ENCODE results near the gene LRRN1. TPM values are rescaled to one million over a fixed set of nuclear protein-coding genes. Genes with fewer than 3 reads are reported as not detected.

The LRRN1 gene
- total RNA-seq, 1 experiment from 2014 or later, result 1.2 TPM

DNA sequence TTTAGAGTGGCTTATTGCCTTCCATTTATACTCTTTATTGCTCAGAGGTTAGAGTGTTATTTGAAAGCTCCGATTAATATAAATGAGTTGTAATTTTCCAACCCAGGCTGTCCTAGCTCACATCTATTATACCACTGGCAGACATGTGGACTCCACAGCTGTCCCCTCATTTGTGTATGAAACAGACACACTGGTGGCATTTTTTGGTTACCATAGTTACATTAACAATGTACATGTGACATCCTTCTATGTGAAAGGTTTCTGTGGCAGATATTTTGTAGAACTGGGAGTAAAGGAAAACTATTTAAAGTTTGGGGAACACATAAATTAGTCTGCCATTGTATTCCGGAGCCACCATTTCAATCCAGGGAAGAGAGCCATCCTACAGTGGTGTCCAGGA lies 5.3 kb downstream of the LRRN1 start:
- TF ChIP-seq, protein P1, sequence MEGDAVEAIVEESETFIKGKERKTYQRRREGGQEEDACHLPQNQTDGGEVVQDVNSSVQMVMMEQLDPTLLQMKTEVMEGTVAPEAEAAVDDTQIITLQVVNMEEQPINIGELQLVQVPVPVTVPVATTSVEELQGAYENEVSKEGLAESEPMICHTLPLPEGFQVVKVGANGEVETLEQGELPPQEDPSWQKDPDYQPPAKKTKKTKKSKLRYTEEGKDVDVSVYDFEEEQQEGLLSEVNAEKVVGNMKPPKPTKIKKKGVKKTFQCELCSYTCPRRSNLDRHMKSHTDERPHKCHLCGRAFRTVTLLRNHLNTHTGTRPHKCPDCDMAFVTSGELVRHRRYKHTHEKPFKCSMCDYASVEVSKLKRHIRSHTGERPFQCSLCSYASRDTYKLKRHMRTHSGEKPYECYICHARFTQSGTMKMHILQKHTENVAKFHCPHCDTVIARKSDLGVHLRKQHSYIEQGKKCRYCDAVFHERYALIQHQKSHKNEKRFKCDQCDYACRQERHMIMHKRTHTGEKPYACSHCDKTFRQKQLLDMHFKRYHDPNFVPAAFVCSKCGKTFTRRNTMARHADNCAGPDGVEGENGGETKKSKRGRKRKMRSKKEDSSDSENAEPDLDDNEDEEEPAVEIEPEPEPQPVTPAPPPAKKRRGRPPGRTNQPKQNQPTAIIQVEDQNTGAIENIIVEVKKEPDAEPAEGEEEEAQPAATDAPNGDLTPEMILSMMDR (IDR thresholded peaks at IDR 0.05; ENCODE audit: unreplicated experiment), result no peak
- H3K4me1 Mint-ChIP-seq (ENCODE audit: insufficient read depth, unreplicated experiment), result peaks cover 7% of the 10 kb centered on the region
- H3K27ac Mint-ChIP-seq (ENCODE audit: low read depth, unreplicated experiment), result no peak overlapping the region
- intact Hi-C loops (cut with micrococcal nuclease), result no loop called here
- no TSS peak for BruUV-seq (replicated peaks)
- H3K4me3 Mint-ChIP-seq (ENCODE audit: unreplicated experiment), result no peak overlapping the region
- H3K9me3 Mint-ChIP-seq (ENCODE audit: unreplicated experiment), result no peaks in the 10 kb centered on the region
- no peaks in the 10 kb centered on the region for H3K27me3 Mint-ChIP-seq (ENCODE audit: insufficient read depth, unreplicated experiment)
- POLR2A ChIA-PET, result no interaction called here
- no peaks in the 10 kb centered on the region for H3K36me3 Mint-ChIP-seq (ENCODE audit: insufficient read depth, unreplicated experiment)
- CTCF ChIA-PET, result no interaction called here
- no peak for DNase-seq (ENCODE audit: unreplicated experiment)

DNA sequence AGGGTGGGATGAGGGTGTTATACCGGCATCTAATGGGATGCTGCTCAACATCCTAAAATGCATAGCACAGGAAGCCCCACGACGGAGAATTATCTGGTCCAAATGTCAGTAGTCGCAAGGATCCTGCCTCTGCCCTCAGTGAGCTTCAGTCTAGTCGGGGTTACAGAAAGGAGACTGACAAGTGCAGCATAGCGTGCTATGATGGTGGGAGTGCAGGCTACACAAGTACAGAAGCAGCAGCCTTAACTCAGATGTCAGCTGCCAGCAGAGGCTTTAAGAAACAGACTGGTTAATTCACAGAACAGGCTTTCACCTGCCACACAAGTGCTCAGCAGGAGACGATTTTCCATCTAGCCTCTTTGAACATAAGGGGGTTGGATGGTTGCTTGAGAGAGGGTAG lies 6.9 kb downstream of the LRRN1 start:
- H3K36me3 Mint-ChIP-seq (ENCODE audit: insufficient read depth, unreplicated experiment), result no peaks in the 10 kb centered on the region
- BruUV-seq (replicated peaks), result no TSS peak
- TF ChIP-seq, protein P1 (IDR thresholded peaks at IDR 0.05; ENCODE audit: unreplicated experiment), result no peak
- intact Hi-C loops (cut with micrococcal nuclease), result no loop called here
- CTCF ChIA-PET, result no interaction called here
- H3K9me3 Mint-ChIP-seq (ENCODE audit: unreplicated experiment), result no peaks in the 10 kb centered on the region
- POLR2A ChIA-PET, result no interaction called here
- H3K4me1 Mint-ChIP-seq (ENCODE audit: insufficient read depth, unreplicated experiment), result no peaks in the 10 kb centered on the region
- H3K27me3 Mint-ChIP-seq (ENCODE audit: insufficient read depth, unreplicated experiment), result no peaks in the 10 kb centered on the region
- no peak overlapping the region for H3K4me3 Mint-ChIP-seq (ENCODE audit: unreplicated experiment)
- DNase-seq (ENCODE audit: unreplicated experiment), result no peak
- no peak overlapping the region for H3K27ac Mint-ChIP-seq (ENCODE audit: low read depth, unreplicated experiment)

- Mint-ChIP-seq H3K4me1 (ENCODE audit: insufficient read depth, unreplicated experiment) (no peaks in the 10 kb centered on the region), H3K9me3 (ENCODE audit: unreplicated experiment) (no peaks in the 10 kb centered on the region), H3K36me3 (ENCODE audit: insufficient read depth, unreplicated experiment) (no peaks in the 10 kb centered on the region), H3K4me3 (ENCODE audit: unreplicated experiment) (no peak overlapping the region), H3K27me3 (ENCODE audit: insufficient read depth, unreplicated experiment) (no peaks in the 10 kb centered on the region), H3K27ac (ENCODE audit: low read depth, unreplicated experiment) (no peak overlapping the region)
- no peak for DNase-seq (ENCODE audit: unreplicated experiment)
- ChIA-PET CTCF (interaction anchor here (0.5 to 0.6 kb wide), 2 partner anchors 14 to 37 kb away, joined by 3 read pairs; no protein-coding TSS in a partner anchor), POLR2A (interaction anchor here (1.0 kb wide), 1 partner anchor 8 kb away, joined by 3 read pairs; no protein-coding TSS in a partner anchor)
- BruUV-seq (replicated peaks), result no TSS peak
- TF ChIP-seq, protein P1 (IDR thresholded peaks at IDR 0.05; ENCODE audit: unreplicated experiment), result no peak
- intact Hi-C loops (cut with micrococcal nuclease), result no loop called here
Measured at GRCh38 chr3:3806856-3807255, 7.6 kb downstream of the LRRN1 start.

- TF ChIP-seq, protein P1 (IDR thresholded peaks at IDR 0.05; ENCODE audit: unreplicated experiment), result no peak
- ChIA-PET CTCF (no interaction called here), POLR2A (no interaction called here)
- no peak for DNase-seq (ENCODE audit: unreplicated experiment)
- no TSS peak for BruUV-seq (replicated peaks)
- Mint-ChIP-seq H3K27me3 (ENCODE audit: insufficient read depth, unreplicated experiment) (no peaks in the 10 kb centered on the region), H3K4me3 (ENCODE audit: unreplicated experiment) (no peak overlapping the region), H3K27ac (ENCODE audit: low read depth, unreplicated experiment) (no peak overlapping the region), H3K36me3 (ENCODE audit: insufficient read depth, unreplicated experiment) (no peaks in the 10 kb centered on the region), H3K4me1 (ENCODE audit: insufficient read depth, unreplicated experiment) (peaks cover 11% of the 10 kb centered on the region), H3K9me3 (ENCODE audit: unreplicated experiment) (no peaks in the 10 kb centered on the region)
- intact Hi-C loops (cut with micrococcal nuclease), result loop anchor here (10.0 kb wide), 1 partner anchor 182 kb away; no protein-coding TSS in a partner anchor
Measured at GRCh38 chr3:3813013-3813412, 13.8 kb downstream of the LRRN1 start.

Data from MCF 10A (cell line).